Adipocyte (in vitro differentiated cells): Measurements from ENCODE around the gene CLK1.
A peak's percentile ranks its signal among the peaks of the same experiment; 100 is the strongest.
"Not testable (repeated sequence)": the region's sequence is repeated elsewhere in the genome, so short reads cannot be mapped to it uniquely, and the experiment has no call there.

Experiments used
- DNase-seq: peaks from one replicate; pipeline ENCODE4 v3.0.0-alpha.2; 2015; ENCODE audit warnings: low read depth
- H3K27me3 ChIP-seq: replicated peaks from 2 replicates; pipeline ENCODE4 v1.7.0; 2013; ENCODE audit warnings: mild to moderate bottlenecking, low read length, moderate library complexity; ENCODE audit not compliant: control insufficient read depth, insufficient read depth
- H3K36me3 ChIP-seq: 2 replicates; pipeline ENCODE4 v1.7.0; 2013; ENCODE audit warnings: low read length, mild to moderate bottlenecking, moderate library complexity; ENCODE audit not compliant: control insufficient read depth, insufficient read depth, severe bottlenecking
- H3K4me1 ChIP-seq: 2 replicates; pipeline ENCODE4 v1.7.0; 2013; ENCODE audit warnings: mild to moderate bottlenecking, low read length, moderate library complexity; ENCODE audit not compliant: control insufficient read depth, insufficient read depth
- H3K4me3 ChIP-seq: 2 replicates; pipeline ENCODE4 v1.7.0; 2013; ENCODE audit warnings: mild to moderate bottlenecking, low read length, moderate library complexity
- H3K9ac ChIP-seq: 2 replicates; pipeline ENCODE4 v1.7.0; 2013; ENCODE audit warnings: mild to moderate bottlenecking, low read length, moderate library complexity
- H3K9me3 ChIP-seq: 2 replicates; pipeline ENCODE4 v1.7.0; 2013; ENCODE audit warnings: mild to moderate bottlenecking, low read length, moderate library complexity; ENCODE audit not compliant: control insufficient read depth

The CLK1 gene

DNA sequence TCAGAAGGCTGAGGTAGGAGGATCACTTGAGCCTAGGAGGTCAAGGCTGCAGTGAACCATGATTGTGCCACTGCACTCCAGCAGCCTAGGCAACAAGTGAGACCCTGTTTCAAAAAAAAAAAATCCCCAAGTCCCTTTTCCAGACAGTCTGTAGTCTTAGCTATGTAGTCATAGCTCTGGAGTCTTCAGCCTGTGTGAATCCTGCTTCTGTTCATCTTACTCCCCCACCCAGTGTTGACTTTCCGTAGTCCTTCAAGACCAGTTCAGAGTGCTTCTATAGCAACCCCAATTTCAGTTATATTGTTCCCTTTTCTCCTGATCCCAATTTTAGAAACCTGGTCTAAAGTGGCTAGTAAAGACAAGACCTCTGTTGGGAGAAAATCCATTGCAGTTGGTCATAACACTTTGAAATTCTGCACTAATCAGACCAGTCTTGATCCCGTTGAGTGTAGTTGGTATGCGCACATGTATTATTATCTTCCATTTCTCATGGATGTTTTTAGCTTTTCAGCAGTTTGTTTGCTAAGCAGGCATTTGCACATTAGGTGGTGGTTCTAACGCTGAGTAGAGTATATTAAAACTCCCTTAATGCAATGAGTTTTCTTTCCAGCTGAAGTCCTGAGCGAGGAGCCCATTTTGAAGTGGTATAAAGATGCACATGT, 43.8 kb downstream of the CLK1 start:
- H3K36me3 ChIP-seq: peaks cover 82% of the 10 kb centered on the region
- no peaks in the 10 kb centered on the region for H3K27me3 ChIP-seq
- H3K9ac ChIP-seq: no peak overlapping the region
- peaks cover 5% of the 10 kb centered on the region for H3K4me1 ChIP-seq
- no peak overlapping the region for H3K4me3 ChIP-seq
- DNase-seq: no peak
- no peaks in the 10 kb centered on the region for H3K9me3 ChIP-seq

DNA sequence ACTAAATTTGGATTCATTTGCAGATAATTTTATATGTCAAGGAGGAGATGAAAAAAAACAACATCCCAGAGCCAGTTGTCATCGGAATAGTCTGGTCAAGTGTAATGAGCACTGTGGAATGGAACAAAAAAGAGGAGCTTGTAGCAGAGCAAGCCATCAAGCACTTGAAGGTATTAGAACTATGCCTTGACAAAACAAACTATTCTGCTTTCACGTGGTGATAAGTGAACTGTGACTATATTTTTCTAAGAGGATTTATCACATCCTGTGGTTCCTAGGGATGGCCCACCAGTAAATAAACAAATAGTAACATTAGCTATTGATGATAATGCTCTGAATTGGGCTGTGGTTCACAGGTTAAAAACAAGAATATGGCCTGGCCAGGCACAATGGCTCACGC, 45.7 kb downstream of the CLK1 start:
- H3K4me3 ChIP-seq, H3K9me3 ChIP-seq, DNase-seq, H3K9ac ChIP-seq, H3K27me3 ChIP-seq: not testable (repeated sequence)
- Histone ChIP-seq H3K4me1 (peaks cover 24% of the 10 kb centered on the region), H3K36me3 (peaks cover 86% of the 10 kb centered on the region)

DNA sequence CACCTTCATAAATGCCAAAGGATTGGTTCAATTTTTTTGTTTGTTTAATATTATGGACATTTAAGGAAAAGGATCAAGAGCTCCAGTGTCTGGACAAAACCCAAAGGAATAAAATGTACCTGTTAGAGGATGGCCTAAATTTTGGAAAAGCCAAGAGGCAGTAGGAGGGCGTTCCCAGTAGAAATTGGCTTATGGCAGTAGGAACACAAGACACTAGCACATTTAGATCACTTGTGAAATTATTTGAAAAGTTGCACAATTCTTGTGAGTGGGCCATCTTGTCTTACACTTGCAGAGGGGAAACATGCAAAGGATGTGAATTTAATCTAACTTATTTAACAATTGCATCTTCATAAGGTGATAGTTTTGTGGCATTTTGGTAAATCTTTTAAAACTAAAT, 49.5 kb downstream of the CLK1 start:
- H3K4me1 ChIP-seq: peaks cover 41% of the 10 kb centered on the region
- H3K27me3 ChIP-seq: no peaks in the 10 kb centered on the region
- DNase-seq: peak; percentile 65
- H3K9ac ChIP-seq: peak overlapping the region; percentile 93
- H3K9me3 ChIP-seq: no peaks in the 10 kb centered on the region
- H3K36me3 ChIP-seq: peaks cover 65% of the 10 kb centered on the region
- H3K4me3 ChIP-seq: peak overlapping the region; percentile 92

DNA sequence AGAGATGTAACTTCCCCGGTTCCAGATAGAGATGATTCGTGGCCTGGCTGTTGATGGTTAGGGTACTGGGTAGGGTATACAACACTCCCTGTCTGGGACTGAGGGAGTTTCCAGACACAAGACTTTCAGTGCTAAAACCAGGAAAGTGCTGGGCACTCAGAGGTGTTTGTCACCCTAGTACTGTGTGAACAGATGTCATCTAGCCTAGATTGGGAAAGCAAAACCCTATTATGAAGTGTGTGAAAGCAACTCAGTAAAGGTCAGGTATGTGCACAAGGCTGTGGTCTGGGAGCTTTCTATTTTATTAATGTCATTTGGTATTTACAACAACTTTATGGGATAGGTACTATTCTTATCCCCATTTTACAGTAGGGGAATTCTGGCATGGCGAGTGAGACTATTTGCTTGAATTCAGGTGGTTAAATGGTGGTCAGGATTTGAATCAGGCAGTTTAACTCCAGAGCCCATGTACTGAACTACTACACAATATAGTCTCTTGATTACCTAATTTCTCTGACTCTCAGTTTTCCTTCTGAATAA, 50.1 kb downstream of the CLK1 start:
- Histone ChIP-seq H3K27me3 (no peaks in the 10 kb centered on the region), H3K36me3 (peaks cover 60% of the 10 kb centered on the region), H3K9ac (peak overlapping the region; percentile 93), H3K4me1 (peaks cover 47% of the 10 kb centered on the region), H3K4me3 (peak overlapping the region; percentile 92), H3K9me3 (no peaks in the 10 kb centered on the region)
- DNase-seq: peak; percentile 21

DNA sequence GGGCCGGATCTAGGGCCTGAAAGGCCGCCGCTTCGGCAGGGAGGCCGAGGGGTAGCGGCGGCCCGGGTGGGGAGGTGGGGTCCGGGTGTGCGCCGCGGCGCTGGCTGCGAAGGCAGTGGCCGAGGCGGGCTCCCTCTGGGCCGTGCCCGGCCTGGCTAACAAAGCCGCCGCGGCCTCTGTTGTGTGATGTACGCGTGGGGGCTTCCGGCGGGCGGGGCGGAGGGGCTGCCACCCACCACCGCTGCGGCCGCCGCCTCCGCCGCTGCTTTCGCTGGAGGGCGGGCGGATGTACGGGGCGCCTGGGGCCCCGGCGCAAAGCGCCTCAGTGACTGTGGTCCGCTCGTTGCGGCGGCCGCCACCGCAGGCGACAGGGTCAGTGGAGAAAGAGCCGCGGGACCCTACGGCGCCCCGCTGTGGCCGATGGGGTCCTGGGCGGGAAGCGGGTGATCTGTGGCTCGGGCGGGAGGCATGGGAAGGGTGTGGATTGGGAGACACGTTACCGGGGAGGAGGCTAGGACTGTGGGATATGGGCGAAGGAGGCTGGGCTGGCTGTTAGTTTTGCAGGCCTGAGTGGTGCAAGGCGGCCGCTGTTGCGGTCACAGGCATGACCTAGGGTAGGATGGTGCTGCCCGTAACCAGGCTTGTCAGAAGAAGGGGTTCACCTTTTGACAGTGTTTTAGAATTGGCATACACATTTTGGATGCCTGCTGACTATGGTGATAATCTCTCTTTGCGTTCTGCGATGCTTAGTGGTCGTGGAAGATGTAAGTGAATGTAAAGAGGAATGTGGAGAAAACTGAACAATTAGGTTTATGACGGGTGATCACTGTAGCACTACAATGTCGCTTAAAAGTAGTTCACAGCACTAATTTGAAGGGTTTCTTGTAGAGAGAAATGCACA, 52.1 kb downstream of the CLK1 start:
- H3K4me1 ChIP-seq: peaks cover 55% of the 10 kb centered on the region
- peak; percentile 88 for DNase-seq
- peak overlapping the region; percentile 93 for H3K9ac ChIP-seq
- no peaks in the 10 kb centered on the region for H3K27me3 ChIP-seq
- H3K9me3 ChIP-seq: no peaks in the 10 kb centered on the region
- H3K4me3 ChIP-seq: peak overlapping the region; percentile 92
- peaks cover 40% of the 10 kb centered on the region for H3K36me3 ChIP-seq

DNA sequence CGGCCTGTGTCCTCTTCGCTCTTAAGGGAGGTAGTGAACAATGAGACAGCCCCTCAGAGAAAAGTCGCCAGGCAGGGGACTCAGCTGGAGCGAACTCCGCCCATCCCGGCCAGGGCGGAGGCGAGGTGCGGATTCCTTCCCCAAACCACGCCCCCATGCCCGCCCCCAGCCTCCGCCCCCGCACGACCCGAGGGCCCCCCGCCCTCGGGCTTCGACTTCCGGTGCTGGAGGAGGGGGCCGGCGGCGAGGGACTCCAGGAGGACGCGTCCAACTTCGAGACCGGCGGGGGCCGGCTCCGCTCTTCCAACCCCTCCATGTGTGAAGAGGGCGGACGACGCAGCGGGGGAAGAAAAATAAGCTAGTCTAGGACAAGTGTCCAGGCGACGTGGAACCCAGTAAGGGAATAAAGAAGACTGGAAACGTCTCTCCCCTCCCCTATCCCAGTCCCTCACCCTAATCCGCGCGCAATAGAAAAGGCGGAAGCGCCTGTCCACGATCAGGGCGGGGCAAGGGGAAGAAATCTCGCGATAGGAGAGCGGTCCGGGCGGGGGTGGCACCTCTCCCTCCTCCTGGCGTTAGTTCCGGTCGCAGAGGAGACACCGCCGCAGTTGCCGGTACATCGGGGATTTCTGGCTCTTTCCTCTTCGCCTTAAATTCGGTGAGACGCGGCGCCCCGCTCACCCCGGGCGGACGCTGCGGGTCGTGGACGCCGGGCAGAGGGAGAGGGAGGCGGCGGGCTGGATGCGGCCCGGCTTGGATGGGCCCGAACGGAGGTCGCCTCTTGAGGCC, 52.9 kb downstream of the CLK1 start, which contains the start of gene BZW1:
TSS of gene BZW1 (plus strand) at position 578 of the 789 bp plus-strand sequence. CDS start 1,308 bp downstream, outside the sequence.
- Histone ChIP-seq H3K27me3 (no peaks in the 10 kb centered on the region), H3K36me3 (peaks cover 32% of the 10 kb centered on the region), H3K4me1 (peaks cover 55% of the 10 kb centered on the region), H3K9ac (peak within 1 kb of the TSS; percentile 99), H3K4me3 (peak within 1 kb of the TSS; percentile 92), H3K9me3 (no peaks in the 10 kb centered on the region)
- DNase-seq: peak; percentile 99

DNA sequence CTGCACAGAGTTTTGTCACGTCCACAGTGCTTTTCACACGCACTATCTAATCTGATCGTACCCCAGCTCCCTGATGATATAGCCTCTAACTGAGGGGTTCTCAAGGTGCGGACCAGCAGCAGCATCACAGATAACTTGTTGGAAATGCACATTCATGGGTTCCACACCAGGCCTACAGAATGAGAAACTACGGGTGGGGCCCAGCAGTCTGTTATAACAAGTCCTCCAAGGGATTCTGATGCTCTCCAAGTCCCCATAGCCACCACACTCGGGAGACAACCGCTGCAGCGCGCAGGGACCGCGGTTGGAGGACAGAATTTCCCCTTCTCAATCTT, 53.5 kb downstream of the CLK1 start:
- no peak for DNase-seq
- H3K4me1 ChIP-seq: peaks cover 53% of the 10 kb centered on the region

DNA sequence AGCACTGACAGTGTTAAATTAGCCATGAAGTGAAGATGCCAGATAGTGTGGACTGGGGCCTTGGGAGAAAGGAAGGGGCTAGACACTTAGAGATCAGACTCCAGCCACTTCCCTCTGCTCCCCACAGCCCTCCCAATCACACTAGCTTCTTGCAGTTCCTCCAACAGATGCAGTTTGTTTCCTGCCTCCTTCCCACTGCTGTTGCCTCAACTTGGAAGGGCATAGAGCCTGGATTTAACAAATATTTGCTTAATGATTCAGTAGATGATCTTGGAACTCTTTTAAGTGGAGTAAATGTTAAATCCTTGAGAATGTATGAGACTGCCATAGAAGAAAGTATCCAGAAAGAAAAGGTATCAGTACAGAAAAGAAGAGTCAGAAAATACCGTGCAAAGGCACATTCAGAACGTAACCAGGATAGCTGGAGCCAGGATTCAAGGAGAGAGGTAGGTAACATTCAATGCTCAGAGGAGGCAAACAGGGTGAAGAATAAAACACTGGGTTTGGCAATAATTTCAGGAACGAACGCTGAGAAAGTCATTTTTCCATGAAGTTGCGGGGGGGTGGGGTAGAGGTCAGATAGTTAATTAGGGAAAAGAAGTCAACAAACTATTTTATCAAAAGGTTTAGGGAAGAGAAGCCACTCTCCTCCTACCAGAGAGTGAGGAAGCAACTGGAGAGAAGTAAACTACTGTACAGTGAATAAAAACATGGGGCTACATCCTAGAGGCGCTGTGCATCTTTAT, 54.0 kb downstream of the CLK1 start:
- Histone ChIP-seq H3K4me3 (peak overlapping the region; percentile 87), H3K9me3 (no peaks in the 10 kb centered on the region), H3K27me3 (no peaks in the 10 kb centered on the region), H3K36me3 (peaks cover 21% of the 10 kb centered on the region), H3K9ac (peak overlapping the region; percentile 99), H3K4me1 (peaks cover 48% of the 10 kb centered on the region)
- peak; percentile 68 for DNase-seq

More for the DNA sequence above, 53.5 kb downstream of the CLK1 start:
- Histone ChIP-seq H3K9me3 (no peaks in the 10 kb centered on the region), H3K36me3 (peaks cover 26% of the 10 kb centered on the region), H3K9ac (peak overlapping the region; percentile 99), H3K4me3 (peak overlapping the region; percentile 87), H3K27me3 (no peaks in the 10 kb centered on the region)

DNA sequence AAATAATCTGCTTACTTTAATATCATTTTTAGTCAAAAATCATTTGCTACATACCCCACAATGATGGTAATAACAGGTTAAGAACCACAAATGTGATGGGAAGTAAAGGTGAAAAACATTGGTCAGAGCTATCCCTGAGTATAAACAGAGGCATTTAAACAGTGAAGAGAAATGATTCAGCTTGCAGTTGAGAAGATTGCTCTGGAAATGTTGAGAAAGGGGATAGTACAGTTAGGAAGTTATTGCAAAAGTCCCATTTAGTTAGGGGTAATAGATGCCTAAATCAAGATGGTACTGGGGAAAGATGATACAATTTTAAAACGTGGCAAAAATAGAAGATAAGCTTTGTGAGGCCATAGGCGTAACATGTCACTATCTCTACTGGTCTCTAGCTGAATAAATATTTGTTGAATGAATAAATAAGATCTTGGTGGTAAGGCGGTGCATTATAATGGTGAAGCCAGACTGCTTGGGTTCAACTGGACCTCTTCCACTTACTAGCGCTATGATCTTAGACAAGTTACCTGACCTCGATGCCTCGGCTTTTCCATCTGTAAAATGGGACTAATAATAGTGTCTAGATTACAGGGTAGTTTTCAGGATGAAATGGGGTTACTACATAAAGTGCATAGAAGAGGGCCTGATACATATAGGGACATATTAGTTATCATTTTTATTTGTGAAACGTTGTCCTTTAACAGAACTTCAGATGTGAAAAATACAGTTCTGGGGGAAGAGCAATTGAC, 54.8 kb downstream of the CLK1 start:
- Histone ChIP-seq H3K4me1 (peaks cover 41% of the 10 kb centered on the region), H3K4me3 (peak overlapping the region; percentile 87), H3K27me3 (no peaks in the 10 kb centered on the region), H3K9ac (peak overlapping the region; percentile 99), H3K9me3 (no peaks in the 10 kb centered on the region), H3K36me3 (peaks cover 13% of the 10 kb centered on the region)
- DNase-seq: peak; percentile 39
